Nephron progenitor cell (in vitro differentiated cells): ENCODE data around the gene ERBIN.

ENCODE experiments used
- DNase-seq: peaks from one replicate; pipeline ENCODE4 v3.0.0; 2021
- H3K27ac Mint-ChIP-seq: 2 replicates; pipeline ENCODE4 v1.8.0; 2021; ENCODE audit warnings: mild to moderate bottlenecking, moderate library complexity, mixed read lengths
- H3K27me3 Mint-ChIP-seq: 2 replicates; pipeline ENCODE4 v1.8.0; 2021; ENCODE audit warnings: mild to moderate bottlenecking, low read depth, mixed read lengths; ENCODE audit not compliant: poor library complexity
- H3K36me3 Mint-ChIP-seq: 2 replicates; pipeline ENCODE4 v1.8.0; 2021; ENCODE audit warnings: low read depth, mixed read lengths
- H3K4me1 Mint-ChIP-seq: 2 replicates; pipeline ENCODE4 v1.8.0; 2021; ENCODE audit warnings: mixed read lengths
- H3K4me3 Mint-ChIP-seq: 2 replicates; pipeline ENCODE4 v1.8.0; 2021; ENCODE audit warnings: mild to moderate bottlenecking, moderate library complexity, mixed read lengths
- H3K9me3 Mint-ChIP-seq: 2 replicates; pipeline ENCODE4 v1.8.0; 2021; ENCODE audit warnings: mild to moderate bottlenecking, moderate library complexity, mixed read lengths
- CTCF ChIP-seq: fragments of 200-600 bp; sonication (generic); IDR thresholded peaks from 2 replicates; pipeline ENCODE4 v1.5.0; 2021; ENCODE audit warnings: antibody characterized with exemption

ERBIN gene

DNA sequence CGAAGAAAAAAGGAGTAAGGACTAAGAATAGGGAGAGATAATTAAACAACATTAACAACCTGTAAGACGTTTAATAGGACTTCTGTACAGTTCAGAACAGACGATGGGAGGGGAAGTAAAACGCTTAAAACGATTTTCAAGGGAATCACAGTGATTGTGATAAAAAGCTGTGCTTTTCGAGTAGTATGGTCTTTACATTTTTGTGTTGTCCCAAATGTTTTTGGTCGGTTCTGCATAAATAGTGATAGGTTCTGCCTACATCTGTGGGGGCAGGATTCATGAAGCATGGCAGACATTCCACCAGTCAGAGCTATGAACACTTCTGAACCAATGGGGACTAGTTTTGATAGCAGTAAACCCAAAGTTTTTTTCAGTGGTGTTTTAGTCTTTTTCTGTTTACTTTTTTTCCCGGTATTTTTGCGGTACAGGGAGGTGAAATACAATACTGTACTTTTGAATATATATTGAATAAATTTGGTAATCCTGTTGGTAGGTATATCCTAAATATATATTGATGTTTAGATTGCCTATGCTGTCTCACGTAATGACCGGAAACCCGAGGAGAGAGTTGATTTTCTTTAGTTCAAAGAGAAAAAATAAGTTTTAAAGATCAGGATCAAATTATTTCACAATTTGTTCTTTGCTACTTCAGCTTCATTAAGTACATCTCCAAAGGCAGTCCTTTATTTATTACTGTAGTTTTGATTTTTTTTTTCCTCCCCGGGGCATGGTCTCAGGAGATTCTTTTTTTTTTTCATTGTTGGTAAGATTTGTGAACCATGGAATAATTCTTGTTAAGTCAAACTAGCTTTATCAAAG lies 1.3 kb downstream of the ERBIN start:
- Mint-ChIP-seq H3K27me3 (no peaks in the 10 kb centered on the region), H3K4me3 (peak overlapping the region; percentile 96), H3K9me3 (peaks cover 14% of the 10 kb centered on the region), H3K4me1 (peaks cover 36% of the 10 kb centered on the region), H3K36me3 (peaks cover 33% of the 10 kb centered on the region), H3K27ac (peak overlapping the region; percentile 91)
- peak; percentile 15 for DNase-seq
- TF ChIP-seq CTCF = no peak

- TF ChIP-seq CTCF = no peak
- Mint-ChIP-seq H3K36me3 (peaks cover 39% of the 10 kb centered on the region), H3K27me3 (no peaks in the 10 kb centered on the region), H3K4me1 (peaks cover 36% of the 10 kb centered on the region), H3K9me3 (peaks cover 19% of the 10 kb centered on the region), H3K27ac (peak overlapping the region; percentile 91), H3K4me3 (peak overlapping the region; percentile 96)
- DNase-seq = no peak
These were observed 2.0 kb downstream of the ERBIN start for GRCh38 chr5:65928322-65928752.

DNA sequence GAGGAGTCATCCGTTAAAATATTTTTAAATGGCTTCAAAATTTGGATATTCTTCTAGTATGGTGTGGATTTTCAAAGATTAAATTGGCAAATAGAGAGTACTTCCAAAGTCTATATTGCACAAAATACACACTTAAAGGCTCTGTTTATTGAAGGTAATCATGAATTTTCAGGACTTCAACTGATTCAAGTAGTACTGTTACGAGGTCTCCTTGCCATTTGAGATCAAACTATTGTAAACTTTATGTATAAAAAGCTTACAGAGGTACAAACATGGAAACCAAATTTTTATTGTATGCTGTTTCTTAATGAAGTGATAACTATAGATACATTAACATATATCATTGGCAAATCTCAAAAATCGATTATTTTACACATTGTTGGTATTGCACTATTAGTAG lies 2.5 kb downstream of the ERBIN start:
- Mint-ChIP-seq H3K4me3 (peak overlapping the region; percentile 96), H3K27ac (no peak overlapping the region), H3K9me3 (peaks cover 19% of the 10 kb centered on the region), H3K27me3 (no peaks in the 10 kb centered on the region), H3K36me3 (peaks cover 44% of the 10 kb centered on the region), H3K4me1 (peaks cover 32% of the 10 kb centered on the region)
- no peak for TF ChIP-seq CTCF
- DNase-seq = no peak

GRCh38 chr5:65932676-65933075 lies 6.3 kb downstream of the ERBIN start:
- Mint-ChIP-seq H3K4me3 (no peak overlapping the region), H3K36me3 (peaks cover 82% of the 10 kb centered on the region), H3K4me1 (peaks cover 20% of the 10 kb centered on the region), H3K27me3 (no peaks in the 10 kb centered on the region), H3K27ac (no peak overlapping the region), H3K9me3 (peaks cover 55% of the 10 kb centered on the region)
- DNase-seq = no peak
- TF ChIP-seq CTCF = no peak

DNA sequence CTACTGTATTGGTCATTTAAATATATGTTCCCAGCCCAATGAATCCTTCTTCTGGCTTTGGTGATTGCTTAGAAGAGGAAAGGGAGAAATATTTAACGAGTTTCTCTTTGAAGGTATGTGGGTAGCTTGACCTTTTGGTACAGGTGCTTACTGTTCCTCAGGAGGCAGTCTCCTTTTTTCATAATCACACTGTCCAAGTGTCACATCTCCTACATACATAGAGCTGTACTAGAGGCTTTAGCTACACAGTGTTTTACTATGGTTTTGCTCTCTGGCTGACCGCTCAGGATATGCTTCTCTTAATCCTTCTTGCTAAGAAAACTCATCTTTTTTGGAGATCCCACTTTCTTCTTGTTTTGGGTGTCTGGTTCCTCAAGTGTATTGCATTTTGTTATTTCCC lies 6.9 kb downstream of the ERBIN start:
- H3K9me3 Mint-ChIP-seq = peaks cover 61% of the 10 kb centered on the region
- H3K4me1 Mint-ChIP-seq = peaks cover 20% of the 10 kb centered on the region
- no peak for TF ChIP-seq CTCF
- peaks cover 89% of the 10 kb centered on the region for H3K36me3 Mint-ChIP-seq
- H3K4me3 Mint-ChIP-seq = no peak overlapping the region
- no peak overlapping the region for H3K27ac Mint-ChIP-seq
- no peak for DNase-seq
- H3K27me3 Mint-ChIP-seq = no peaks in the 10 kb centered on the region

- TF ChIP-seq CTCF = no peak
- Mint-ChIP-seq H3K27me3 (no peaks in the 10 kb centered on the region), H3K4me3 (no peak overlapping the region), H3K9me3 (peaks cover 78% of the 10 kb centered on the region), H3K27ac (no peak overlapping the region), H3K4me1 (no peaks in the 10 kb centered on the region), H3K36me3 (peaks cover 88% of the 10 kb centered on the region)
- DNase-seq = no peak
These were observed 11.9 kb downstream of the ERBIN start for GRCh38 chr5:65938256-65938655.
